Smooth muscle cell (in vitro differentiated cells): ENCODE results near the gene PLEKHA7. TPM values are rescaled to one million over a fixed set of nuclear protein-coding genes. Genes with fewer than 3 reads are reported as not detected.
A peak's percentile ranks its signal among the peaks of the same experiment; 100 is the strongest.

ENCODE experiments used
- DNase-seq: peaks from one replicate; lab custom pipeline; 2025; ENCODE audit not compliant: unreplicated experiment; lab: John Stamatoyannopoulos, UW
- H2AFZ ChIP-seq: fragments of 200-600 bp; sonication (generic); 2 replicates; pipeline ENCODE4 v1.6.0; 2016; ENCODE audit warnings: antibody characterized with exemption, low read depth, mild to moderate bottlenecking
- H3F3A ChIP-seq: fragments of 200-600 bp; sonication (generic); 2 replicates; pipeline ENCODE4 v1.6.0; 2017; ENCODE audit warnings: antibody characterized with exemption, low read depth
- H3K27ac ChIP-seq: fragments of 200-600 bp; sonication (generic); 2 replicates; pipeline ENCODE4 v1.5.1; 2016; ENCODE audit warnings: low read depth, mild to moderate bottlenecking
- H3K27me3 ChIP-seq: fragments of 200-600 bp; sonication (generic); 2 replicates; pipeline ENCODE4 v1.6.1; 2016; ENCODE audit warnings: low read depth, mild to moderate bottlenecking
- H3K36me3 ChIP-seq: fragments of 200-600 bp; sonication (generic); 2 replicates; pipeline ENCODE4 v1.5.1; 2016; ENCODE audit warnings: low read depth
- H3K4me1 ChIP-seq: fragments of 200-600 bp; sonication (generic); 2 replicates; pipeline ENCODE4 v1.5.1; 2016; ENCODE audit warnings: low read depth
- H3K4me2 ChIP-seq: fragments of 200-600 bp; sonication (generic); 2 replicates; pipeline ENCODE4 v1.6.0; 2016; ENCODE audit warnings: mild to moderate bottlenecking
- H3K4me3 ChIP-seq: fragments of 200-600 bp; sonication (generic); 2 replicates; pipeline ENCODE4 v1.5.1; 2016; ENCODE audit warnings: mild to moderate bottlenecking
- H3K79me2 ChIP-seq: fragments of 200-600 bp; sonication (generic); 2 replicates; pipeline ENCODE4 v1.6.0; 2016; ENCODE audit warnings: low read depth, mild to moderate bottlenecking
- H3K9ac ChIP-seq: fragments of 200-600 bp; sonication (generic); 2 replicates; pipeline ENCODE4 v1.6.0; 2016; ENCODE audit warnings: low read depth
- H3K9me3 ChIP-seq: fragments of 200-600 bp; sonication (generic); replicated peaks from 2 replicates; pipeline ENCODE4 v1.5.1; 2016; ENCODE audit warnings: low read depth
- H4K20me1 ChIP-seq: fragments of 200-600 bp; sonication (generic); 2 replicates; pipeline ENCODE4 v1.6.0; 2016; ENCODE audit warnings: low read depth
- CTCF ChIP-seq: fragments of 200-600 bp; sonication (generic); IDR thresholded peaks from 2 replicates; pipeline ENCODE4 v1.5.1; 2017; ENCODE audit warnings: borderline replicate concordance, mild to moderate bottlenecking, antibody characterized with exemption; ENCODE audit not compliant: insufficient read depth, poor library complexity, severe bottlenecking
- WGBS: methylation state at CpG from one replicate; pipeline ENCODE4 v1.1.7; 2016; ENCODE audit warnings: low lambda C conversion rate; 5-methylcytosine and 5-hydroxymethylcytosine counted together
- polyA plus RNA-seq: library from polyadenylated mRNA; unstranded; fragments of >200 nt; fragmentation: Nextera tagmentation; extraction: Ambion mirVana; gene quantifications from 2 replicates; pipeline ENCODE4 v1.2.1, GENCODE V29; 2016
- total RNA-seq: library from RNA; depleted of rRNA; stranded (reverse); fragments of >200 nt; gene quantifications from 2 replicates; pipeline ENCODE4 v1.2.3, GENCODE V29; 2014

The PLEKHA7 gene
- total and polyA plus RNA-seq, 2 experiments from 2014 or later: 0.19 to 22.2 TPM

GRCh38 chr11:16881074-16881709, 133.0 kb downstream of the PLEKHA7 start:
- no peak overlapping the region for H2AFZ ChIP-seq
- TF ChIP-seq CTCF: peak; percentile 9
- H3K4me2 ChIP-seq: peak overlapping the region; percentile 32
- no peaks in the 10 kb centered on the region for H3K36me3 ChIP-seq
- no peak for DNase-seq
- H3K4me1 ChIP-seq: peaks cover 30% of the 10 kb centered on the region
- no peaks in the 10 kb centered on the region for H3K79me2 ChIP-seq
- H3K4me3 ChIP-seq: no peak overlapping the region
- WGBS: 63% methylated on average over 8 of the region's 8 CpGs
- peak overlapping the region; percentile 27 for H3K27ac ChIP-seq
- H3K9me3 ChIP-seq: no peaks in the 10 kb centered on the region
- peaks cover 18% of the 10 kb centered on the region for H3F3A ChIP-seq
- H3K27me3 ChIP-seq: no peaks in the 10 kb centered on the region
- H4K20me1 ChIP-seq: no peaks in the 10 kb centered on the region
- H3K9ac ChIP-seq: no peak overlapping the region

- 61% methylated on average over 7 of the region's 7 CpGs for WGBS
- no peaks in the 10 kb centered on the region for H4K20me1 ChIP-seq
- H3K4me1 ChIP-seq: peaks cover 37% of the 10 kb centered on the region
- H3K79me2 ChIP-seq: no peaks in the 10 kb centered on the region
- H3K27me3 ChIP-seq: no peaks in the 10 kb centered on the region
- no peak for DNase-seq
- H3K9me3 ChIP-seq: no peaks in the 10 kb centered on the region
- TF ChIP-seq CTCF: no peak
- no peak overlapping the region for H3K4me2 ChIP-seq
- H3F3A ChIP-seq: peaks cover 18% of the 10 kb centered on the region
- H3K27ac ChIP-seq: peak overlapping the region; percentile 27
- no peaks in the 10 kb centered on the region for H3K36me3 ChIP-seq
- no peak overlapping the region for H3K4me3 ChIP-seq
- H2AFZ ChIP-seq: no peak overlapping the region
- no peak overlapping the region for H3K9ac ChIP-seq
Observed at GRCh38 chr11:16880184-16880801, 133.9 kb downstream of the PLEKHA7 start.

GRCh38 chr11:16879690-16880089, 134.5 kb downstream of the PLEKHA7 start:
- H3K4me2 ChIP-seq: no peak overlapping the region

More at GRCh38 chr11:16879690-16880089, 134.5 kb downstream of the PLEKHA7 start:
- Histone ChIP-seq H3K4me1 (peaks cover 41% of the 10 kb centered on the region), H3K27ac (peak overlapping the region; percentile 27), H3K9ac (no peak overlapping the region), H3K4me3 (no peak overlapping the region), H4K20me1 (no peaks in the 10 kb centered on the region), H3K79me2 (no peaks in the 10 kb centered on the region), H3F3A (peaks cover 18% of the 10 kb centered on the region), H3K9me3 (no peaks in the 10 kb centered on the region), H3K36me3 (no peaks in the 10 kb centered on the region), H2AFZ (no peak overlapping the region), H3K27me3 (no peaks in the 10 kb centered on the region)
- TF ChIP-seq CTCF: no peak
- WGBS: 92% methylated on average over 2 of the region's 2 CpGs
- no peak for DNase-seq
